GM18511 (cell line): ENCODE data around the gene STMN3.

Experiments used
- ATAC-seq: cut with Tn5 transposase; IDR thresholded peaks from one replicate; pipeline ENCODE4 v1.9.1; 2021; ENCODE audit warnings: mild to moderate bottlenecking, moderate library complexity; ENCODE audit not compliant: unreplicated experiment

Gene STMN3

DNA sequence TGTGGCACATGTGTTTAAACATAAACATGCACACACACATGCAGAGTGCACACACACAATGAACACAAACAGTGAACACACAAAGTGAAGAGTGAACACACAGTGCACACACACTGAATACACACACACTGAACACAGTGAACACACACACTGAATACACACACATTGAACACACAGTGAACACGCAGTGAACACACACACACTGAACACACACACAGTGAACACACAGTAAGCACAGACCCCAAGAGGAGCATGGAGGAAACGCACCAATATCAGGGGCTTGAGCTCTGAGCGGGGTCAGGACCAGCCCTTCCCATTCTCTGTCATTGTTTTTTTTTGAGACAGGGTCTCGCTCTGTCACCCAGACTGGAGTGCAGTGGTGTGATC lies 62.1 kb downstream of the STMN3 start:
- ATAC-seq: no peak

DNA sequence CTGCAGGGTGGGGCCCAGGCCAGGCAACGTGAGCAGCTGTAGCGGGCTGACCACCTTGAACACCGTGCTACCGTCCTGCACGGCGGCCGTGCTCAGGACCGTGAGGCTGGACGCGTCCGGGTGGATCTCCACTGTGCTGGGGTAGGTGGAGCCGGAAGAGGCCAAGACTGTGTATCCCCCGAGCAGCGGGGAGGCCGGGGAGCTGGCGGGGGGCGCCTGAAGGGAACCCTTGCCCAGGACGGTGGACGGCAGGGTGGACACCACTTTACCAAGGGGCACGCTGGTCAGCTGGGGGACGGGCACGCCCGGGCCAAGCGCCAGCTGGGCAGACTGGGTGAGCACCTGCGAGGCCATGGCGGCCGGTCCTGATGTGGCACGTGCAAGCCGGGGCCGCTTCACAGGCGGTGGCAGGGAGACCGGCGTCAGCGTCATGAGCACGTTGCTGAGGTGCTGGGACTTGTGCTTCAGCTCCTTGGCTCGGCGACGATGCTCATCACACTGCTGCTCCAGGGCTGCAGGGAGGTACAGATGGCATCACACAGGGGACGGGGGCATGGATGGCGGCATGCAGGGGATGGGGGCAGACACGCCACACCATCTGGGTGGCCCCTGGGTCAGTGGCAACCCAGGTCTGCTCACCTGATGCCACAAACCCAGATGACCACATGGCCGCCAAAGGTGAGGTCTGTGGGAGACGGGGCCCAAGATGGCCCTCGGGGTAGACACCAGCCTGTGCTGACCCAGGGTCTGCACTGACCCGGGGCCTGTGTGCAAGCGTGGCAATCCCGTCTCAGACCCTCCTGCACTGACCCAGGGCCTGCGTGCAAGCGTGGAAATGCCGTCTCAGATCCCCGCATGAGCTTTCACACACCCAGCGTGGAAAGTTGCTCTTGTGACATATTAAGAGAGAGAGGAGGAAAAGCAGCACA lies 62.7 kb downstream of the STMN3 start:
- no peak for ATAC-seq
